ENCODE data around the gene ELOVL5. TPM values are rescaled to one million over a fixed set of nuclear protein-coding genes. Genes with fewer than 3 reads are reported as not detected.

The ELOVL5 gene
- total RNA-seq, 1 experiment from 2014 or later, result 218 TPM

DNA sequence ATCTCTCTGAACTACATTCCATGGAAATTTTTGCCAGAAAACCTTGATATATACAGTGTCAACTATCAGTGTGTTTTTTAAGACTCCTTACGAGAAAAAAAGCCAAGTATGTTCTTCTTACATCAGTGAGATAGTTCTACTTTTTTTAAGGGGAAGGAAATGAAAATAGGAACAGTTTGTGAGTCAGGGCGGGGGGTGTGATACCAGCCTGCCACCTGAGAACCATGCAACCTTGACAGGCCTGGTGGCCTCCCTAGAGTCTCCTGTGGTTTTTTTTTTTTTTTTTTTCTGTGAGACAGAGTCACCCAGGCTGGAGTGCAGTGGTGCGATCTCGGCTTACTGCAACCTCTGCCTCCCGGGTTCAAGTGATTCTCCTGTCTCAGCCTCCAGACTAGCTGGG, 103.8 kb downstream of the ELOVL5 start:
- Histone ChIP-seq H3K27me3 (ENCODE audit: control insufficient read depth, insufficient read depth, low read length) (no peaks in the 10 kb centered on the region), H3K9me3 (ENCODE audit: control insufficient read depth, insufficient read depth, low read depth, low read length) (no peaks in the 10 kb centered on the region), H3K27ac (ENCODE audit: low read length) (no peak overlapping the region), H3K4me1 (ENCODE audit: control insufficient read depth, insufficient read depth, low read length) (no peaks in the 10 kb centered on the region), H3K36me3 (ENCODE audit: control insufficient read depth, insufficient read depth, low read length) (no peaks in the 10 kb centered on the region), H3K4me3 (ENCODE audit: low read depth in 2 of 2, low read length in 2 of 2) (no peak overlapping the region)
- POLR2A ChIA-PET, result no interaction called here
- TF ChIP-seq TCF7L2 (IDR thresholded peaks at IDR 0.05; ENCODE audit: low read depth, low read length) (no peak), SIN3A (IDR thresholded peaks at IDR 0.05; ENCODE audit: borderline replicate concordance, insufficient read depth, low read depth, low read length) (no peak), POLR2AphosphoS5 (IDR thresholded peaks at IDR 0.05; ENCODE audit: low read depth, low read length) (no peak)
- TF ChIP-seq, protein P1, sequence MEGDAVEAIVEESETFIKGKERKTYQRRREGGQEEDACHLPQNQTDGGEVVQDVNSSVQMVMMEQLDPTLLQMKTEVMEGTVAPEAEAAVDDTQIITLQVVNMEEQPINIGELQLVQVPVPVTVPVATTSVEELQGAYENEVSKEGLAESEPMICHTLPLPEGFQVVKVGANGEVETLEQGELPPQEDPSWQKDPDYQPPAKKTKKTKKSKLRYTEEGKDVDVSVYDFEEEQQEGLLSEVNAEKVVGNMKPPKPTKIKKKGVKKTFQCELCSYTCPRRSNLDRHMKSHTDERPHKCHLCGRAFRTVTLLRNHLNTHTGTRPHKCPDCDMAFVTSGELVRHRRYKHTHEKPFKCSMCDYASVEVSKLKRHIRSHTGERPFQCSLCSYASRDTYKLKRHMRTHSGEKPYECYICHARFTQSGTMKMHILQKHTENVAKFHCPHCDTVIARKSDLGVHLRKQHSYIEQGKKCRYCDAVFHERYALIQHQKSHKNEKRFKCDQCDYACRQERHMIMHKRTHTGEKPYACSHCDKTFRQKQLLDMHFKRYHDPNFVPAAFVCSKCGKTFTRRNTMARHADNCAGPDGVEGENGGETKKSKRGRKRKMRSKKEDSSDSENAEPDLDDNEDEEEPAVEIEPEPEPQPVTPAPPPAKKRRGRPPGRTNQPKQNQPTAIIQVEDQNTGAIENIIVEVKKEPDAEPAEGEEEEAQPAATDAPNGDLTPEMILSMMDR (IDR thresholded peaks at IDR 0.05), result no peak
- TF ChIP-seq, protein P2, sequence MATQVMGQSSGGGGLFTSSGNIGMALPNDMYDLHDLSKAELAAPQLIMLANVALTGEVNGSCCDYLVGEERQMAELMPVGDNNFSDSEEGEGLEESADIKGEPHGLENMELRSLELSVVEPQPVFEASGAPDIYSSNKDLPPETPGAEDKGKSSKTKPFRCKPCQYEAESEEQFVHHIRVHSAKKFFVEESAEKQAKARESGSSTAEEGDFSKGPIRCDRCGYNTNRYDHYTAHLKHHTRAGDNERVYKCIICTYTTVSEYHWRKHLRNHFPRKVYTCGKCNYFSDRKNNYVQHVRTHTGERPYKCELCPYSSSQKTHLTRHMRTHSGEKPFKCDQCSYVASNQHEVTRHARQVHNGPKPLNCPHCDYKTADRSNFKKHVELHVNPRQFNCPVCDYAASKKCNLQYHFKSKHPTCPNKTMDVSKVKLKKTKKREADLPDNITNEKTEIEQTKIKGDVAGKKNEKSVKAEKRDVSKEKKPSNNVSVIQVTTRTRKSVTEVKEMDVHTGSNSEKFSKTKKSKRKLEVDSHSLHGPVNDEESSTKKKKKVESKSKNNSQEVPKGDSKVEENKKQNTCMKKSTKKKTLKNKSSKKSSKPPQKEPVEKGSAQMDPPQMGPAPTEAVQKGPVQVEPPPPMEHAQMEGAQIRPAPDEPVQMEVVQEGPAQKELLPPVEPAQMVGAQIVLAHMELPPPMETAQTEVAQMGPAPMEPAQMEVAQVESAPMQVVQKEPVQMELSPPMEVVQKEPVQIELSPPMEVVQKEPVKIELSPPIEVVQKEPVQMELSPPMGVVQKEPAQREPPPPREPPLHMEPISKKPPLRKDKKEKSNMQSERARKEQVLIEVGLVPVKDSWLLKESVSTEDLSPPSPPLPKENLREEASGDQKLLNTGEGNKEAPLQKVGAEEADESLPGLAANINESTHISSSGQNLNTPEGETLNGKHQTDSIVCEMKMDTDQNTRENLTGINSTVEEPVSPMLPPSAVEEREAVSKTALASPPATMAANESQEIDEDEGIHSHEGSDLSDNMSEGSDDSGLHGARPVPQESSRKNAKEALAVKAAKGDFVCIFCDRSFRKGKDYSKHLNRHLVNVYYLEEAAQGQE (IDR thresholded peaks at IDR 0.05; ENCODE audit: insufficient read depth in 1 of 2, low read depth in 2 of 2, low read length in 1 of 2), result no peak
- in situ Hi-C loops (cut with HindIII; ENCODE audit: low pct_unique_long_range_greater_than_20kb, low sequenced_read_pairs), result no loop called here
- no TSS peak for BruUV-seq (replicated peaks)
- no peak for DNase-seq (ENCODE audit: low read depth, low spot score)
- CTCF ChIA-PET, result no interaction called here
- no peak for ATAC-seq
- intact Hi-C loops (cut with micrococcal nuclease; ENCODE audit: unreplicated experiment), result no loop called here

DNA sequence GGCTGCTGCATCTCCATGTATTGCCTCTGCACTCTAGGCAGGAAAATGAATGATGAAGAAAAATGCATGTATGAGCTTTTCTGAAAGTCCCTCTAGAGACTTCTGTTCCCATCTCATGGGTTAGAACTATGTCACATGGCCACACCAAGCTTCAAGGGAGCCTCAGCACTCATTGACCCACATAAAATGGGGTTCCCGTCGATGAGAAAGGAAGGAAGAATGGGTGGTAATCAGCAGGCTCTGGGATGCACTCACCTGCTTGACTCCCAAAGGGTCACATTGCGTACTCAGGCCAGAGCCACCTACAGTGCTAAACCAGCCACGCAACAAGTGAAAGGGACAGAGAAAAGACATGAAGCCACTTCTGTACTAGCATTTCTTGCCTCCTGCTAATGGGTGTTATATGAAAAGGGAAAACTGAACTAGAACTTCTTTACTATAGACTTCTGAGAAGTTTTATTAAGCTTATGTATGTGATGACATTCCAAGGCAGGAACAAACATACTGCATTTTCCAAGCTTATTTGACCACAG, 104.3 kb downstream of the ELOVL5 start:
- Histone ChIP-seq H3K27ac (ENCODE audit: low read length) (no peak overlapping the region), H3K9me3 (ENCODE audit: control insufficient read depth, insufficient read depth, low read depth, low read length) (no peaks in the 10 kb centered on the region), H3K36me3 (ENCODE audit: control insufficient read depth, insufficient read depth, low read length) (no peaks in the 10 kb centered on the region), H3K27me3 (ENCODE audit: control insufficient read depth, insufficient read depth, low read length) (no peaks in the 10 kb centered on the region), H3K4me3 (ENCODE audit: low read depth in 2 of 2, low read length in 2 of 2) (no peak overlapping the region), H3K4me1 (ENCODE audit: control insufficient read depth, insufficient read depth, low read length) (no peaks in the 10 kb centered on the region)
- no peak for TF ChIP-seq TCF7L2 (IDR thresholded peaks at IDR 0.05; ENCODE audit: low read depth, low read length)
- ATAC-seq, result no peak
- POLR2A ChIA-PET, result no interaction called here
- intact Hi-C loops (cut with micrococcal nuclease; ENCODE audit: unreplicated experiment), result no loop called here
- no peak for DNase-seq (ENCODE audit: low read depth, low spot score)
- CTCF ChIA-PET, result interaction anchor here (0.7 kb wide), 1 partner anchor 65 kb away, joined by 5 read pairs; no protein-coding TSS in a partner anchor
- no TSS peak for BruUV-seq (replicated peaks)
- in situ Hi-C loops (cut with HindIII; ENCODE audit: low pct_unique_long_range_greater_than_20kb, low sequenced_read_pairs), result no loop called here

DNA sequence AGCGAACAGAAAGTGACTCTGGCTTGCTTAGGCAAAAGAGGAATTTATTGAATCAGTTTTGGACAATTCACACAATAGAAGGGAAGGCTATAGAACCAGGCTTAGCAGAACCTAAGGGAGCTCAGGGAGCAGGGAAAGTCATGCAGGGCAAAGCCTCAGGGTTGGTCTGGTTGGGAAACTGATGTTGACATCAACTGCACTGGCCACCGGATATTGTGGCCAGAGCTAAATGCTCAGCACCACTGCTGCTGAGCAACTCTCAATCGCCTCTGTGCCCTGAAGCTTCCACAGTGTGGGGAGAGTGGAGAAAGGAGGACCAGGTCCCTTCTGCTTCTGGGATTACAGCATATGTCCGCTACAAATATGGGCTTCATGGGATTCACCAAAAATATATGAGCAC, 106.8 kb downstream of the ELOVL5 start:
- Histone ChIP-seq H3K4me3 (ENCODE audit: low read depth in 2 of 2, low read length in 2 of 2) (no peak overlapping the region), H3K27me3 (ENCODE audit: control insufficient read depth, insufficient read depth, low read length) (no peaks in the 10 kb centered on the region), H3K4me1 (ENCODE audit: control insufficient read depth, insufficient read depth, low read length) (no peaks in the 10 kb centered on the region), H3K27ac (ENCODE audit: low read length) (no peak overlapping the region), H3K36me3 (ENCODE audit: control insufficient read depth, insufficient read depth, low read length) (no peaks in the 10 kb centered on the region), H3K9me3 (ENCODE audit: control insufficient read depth, insufficient read depth, low read depth, low read length) (no peaks in the 10 kb centered on the region)
- in situ Hi-C loops (cut with HindIII; ENCODE audit: low pct_unique_long_range_greater_than_20kb, low sequenced_read_pairs) (no loop called here), intact Hi-C loops (cut with micrococcal nuclease; ENCODE audit: unreplicated experiment) (no loop called here)
- DNase-seq (ENCODE audit: low read depth, low spot score) (no peak), ATAC-seq (no peak)
- BruUV-seq (replicated peaks), result no TSS peak
- ChIA-PET POLR2A (no interaction called here), CTCF (no interaction called here)
- TF ChIP-seq SIN3A (IDR thresholded peaks at IDR 0.05; ENCODE audit: borderline replicate concordance, insufficient read depth, low read depth, low read length) (no peak), POLR2AphosphoS5 (IDR thresholded peaks at IDR 0.05; ENCODE audit: low read depth, low read length) (no peak), TCF7L2 (IDR thresholded peaks at IDR 0.05; ENCODE audit: low read depth, low read length) (no peak)
- TF ChIP-seq, protein P2 (IDR thresholded peaks at IDR 0.05; ENCODE audit: insufficient read depth in 1 of 2, low read depth in 2 of 2, low read length in 1 of 2), result no peak
- TF ChIP-seq, protein P1 (IDR thresholded peaks at IDR 0.05), result no peak
